Ovary (tissue), 9 donors: ENCODE results near the gene TMEM252. TPM values are rescaled to one million over a fixed set of nuclear protein-coding genes. Genes with fewer than 3 reads are reported as not detected.

Source experiments
- DNase-seq, 5 donors: peaks; one replicate each; pipeline ENCODE4 v3.0.0-alpha.2; 2019 to 2020
- H3K27ac ChIP-seq, 2 donors: fragments of 200-600 bp; one replicate each; pipeline versions ENCODE4 v1.5.1 to v1.8.0; 2019 to 2022
- H3K27me3 ChIP-seq: fragments of 200-600 bp; one replicate; pipeline ENCODE4 v1.8.0; 2022
- H3K36me3 ChIP-seq: fragments of 200-600 bp; sonication (generic); one replicate; pipeline ENCODE4 v1.5.1; 2019
- H3K4me1 ChIP-seq: one replicate; pipeline ENCODE4 v1.8.1; 2013; ENCODE audit warnings: mild to moderate bottlenecking, moderate library complexity; ENCODE audit not compliant: insufficient read depth
- H3K4me3 ChIP-seq: fragments of 200-600 bp; sonication (generic); one replicate; pipeline ENCODE4 v1.5.1; 2017
- H3K9me3 ChIP-seq, 2 donors: fragments of 200-600 bp in 1 of 2; sonication (generic) in 1 of 2; one replicate each; pipeline versions ENCODE4 v1.5.1 to v1.8.1; 2013 to 2019; ENCODE audit warnings: mild to moderate bottlenecking in 1 of 2, moderate library complexity in 1 of 2
- EP300 ChIP-seq: sonication (generic); formaldehyde crosslinking; IDR thresholded peaks from one replicate; pipeline ENCODE4 v1.6.1; 2017; ENCODE audit warnings: antibody characterized with exemption
- POLR2A ChIP-seq: fragments of 450-650 bp; IDR thresholded peaks from one replicate; pipeline ENCODE4 v1.6.1; 2017; ENCODE audit warnings: antibody characterized with exemption, mild to moderate bottlenecking, moderate library complexity
- WGBS, 3 donors: extraction: QIAGEN DNeasy Blood & Tissue Kit in 1 of 3; methylation state at CpG; one replicate each; pipeline versions ENCODE4 v1.1.5 to v1.1.7; 2013 to 2017; 5-methylcytosine and 5-hydroxymethylcytosine counted together
- intact Hi-C, 4 donors: fragments of 100-400 bp; cut with DNase I; formaldehyde crosslinking; loops; one replicate each; pipeline versions ENCODE4 v1.11.0 to v1.15.1; 2022 to 2023
- polyA plus RNA-seq, 2 donors: library from polyadenylated mRNA; stranded (reverse); fragments of 200-250 nt in 1 of 2; fragments of 350-450 nt in 1 of 2; fragmentation: Illumina TruSeq in 1 of 2; extraction: RNeasy Lipid Tissue Mini Kit (QIAGEN cat#74804) in 1 of 2; gene quantifications; one replicate each; pipeline ENCODE4 v1.2.3, GENCODE V29; 2013 to 2014
- total RNA-seq, 7 donors: library from RNA; depleted of rRNA in 2 of 7; stranded (reverse); fragments of >200 nt in 2 of 7; fragmentation: NEBNext Ultra II Directional in 3 of 7; extraction: Animal tissue kit (Norgen Biotek cat#: 25700) in 3 of 7; gene quantifications; one replicate each; pipeline versions ENCODE4 v1.1.0 to v1.2.4, GENCODE V29; 2016 to 2023
- TF ChIP-seq, protein P1 (sequence below), 3 donors: fragments of 450-650 bp in 2 of 3; fragments of 200-600 bp in 1 of 3; IDR thresholded peaks; one replicate each; pipeline versions ENCODE4 v1.5.1 to v1.8.0; 2016 to 2022; ENCODE audit warnings: antibody characterized with exemption in 3 of 3, mild to moderate bottlenecking in 1 of 3
- donor health status: DM: no; HTN: no; CAD: no; lungs with moderate emphysema.
- donor health status: DM: no; HTN: no; CAD: no.
- donor health status: Bipolar disorder and iron deficiency.
- donor health status: DM: yes; HTN: yes; CAD: no.
- donor health status: DM: no; HTN: no; CAD: no.
- donor health status: DM: yes; HTN: yes; CAD: no.

The TMEM252 gene
- total and polyA plus RNA-seq, 9 donors: 0.24 TPM; not detected in 8

DNA sequence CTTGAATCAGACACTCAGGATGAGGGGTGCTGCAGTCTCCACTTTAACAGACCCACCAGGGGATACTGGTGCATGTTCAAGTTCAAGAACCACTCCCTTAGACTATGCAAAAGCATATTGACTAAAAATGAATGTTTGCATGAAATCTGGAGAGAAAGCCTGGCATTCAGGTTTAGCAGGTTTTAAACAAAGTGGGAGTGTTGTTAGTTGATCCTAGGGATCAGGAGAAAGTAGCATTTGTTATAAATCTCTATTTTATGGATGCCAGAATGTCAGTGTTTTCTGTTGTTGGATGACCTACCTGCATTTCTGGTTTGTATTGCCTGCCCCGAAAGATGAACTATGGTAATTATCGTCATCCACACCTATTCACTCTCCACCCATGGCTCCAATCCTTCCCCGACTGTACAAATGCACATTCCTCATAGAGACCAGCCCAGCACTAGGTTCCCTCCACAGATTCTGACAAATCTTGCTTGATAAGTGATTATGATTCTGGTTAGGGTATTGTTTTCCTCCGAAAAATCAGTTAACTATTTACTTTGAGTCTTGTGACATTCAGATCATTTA is 17.2 kb downstream of the TMEM252 start:
- TF ChIP-seq POLR2A: no peak
- Histone ChIP-seq H3K4me1 (no peaks in the 10 kb centered on the region), H3K9me3 (no peaks in the 10 kb centered on the region), H3K36me3 (no peaks in the 10 kb centered on the region), H3K27me3 (no peaks in the 10 kb centered on the region), H3K4me3 (no peak overlapping the region), H3K27ac (no peak overlapping the region)
- DNase-seq: no peak
- WGBS, 3 donors: 93 to 94% (median 93%) methylated on average over 4 of the region's 4 CpGs
- intact Hi-C loops: no loop called here

DNA sequence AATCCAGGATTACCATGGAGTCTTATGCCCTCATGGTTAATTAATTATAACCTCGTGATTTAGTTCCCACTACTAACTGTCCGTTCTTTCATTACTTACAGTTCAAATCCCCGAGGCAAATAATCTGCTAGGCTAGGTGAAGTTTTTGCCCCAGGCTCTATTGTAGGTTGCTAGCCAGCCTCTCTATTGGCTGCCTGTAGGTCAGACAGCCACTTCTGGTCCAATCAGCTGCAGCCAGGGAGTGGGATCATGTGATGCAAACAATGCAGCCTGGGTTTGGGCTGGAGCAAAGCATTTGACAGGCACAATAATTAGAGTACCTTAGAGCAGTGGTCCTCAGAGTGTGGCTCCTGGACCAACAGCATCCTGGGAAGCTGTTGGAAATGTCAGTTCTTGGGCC is 17.7 kb downstream of the TMEM252 start:
- no peaks in the 10 kb centered on the region for H3K9me3 ChIP-seq
- no peak overlapping the region for H3K4me3 ChIP-seq
- intact Hi-C loops: no loop called here
- no peaks in the 10 kb centered on the region for H3K4me1 ChIP-seq
- H3K27me3 ChIP-seq: no peaks in the 10 kb centered on the region
- H3K27ac ChIP-seq: no peak overlapping the region
- no peaks in the 10 kb centered on the region for H3K36me3 ChIP-seq
- WGBS, 3 donors: 91 to 94% (median 94%) methylated on average over 3 of the region's 3 CpGs
- DNase-seq: no peak
- no peak for TF ChIP-seq POLR2A
- TF ChIP-seq, protein P1, sequence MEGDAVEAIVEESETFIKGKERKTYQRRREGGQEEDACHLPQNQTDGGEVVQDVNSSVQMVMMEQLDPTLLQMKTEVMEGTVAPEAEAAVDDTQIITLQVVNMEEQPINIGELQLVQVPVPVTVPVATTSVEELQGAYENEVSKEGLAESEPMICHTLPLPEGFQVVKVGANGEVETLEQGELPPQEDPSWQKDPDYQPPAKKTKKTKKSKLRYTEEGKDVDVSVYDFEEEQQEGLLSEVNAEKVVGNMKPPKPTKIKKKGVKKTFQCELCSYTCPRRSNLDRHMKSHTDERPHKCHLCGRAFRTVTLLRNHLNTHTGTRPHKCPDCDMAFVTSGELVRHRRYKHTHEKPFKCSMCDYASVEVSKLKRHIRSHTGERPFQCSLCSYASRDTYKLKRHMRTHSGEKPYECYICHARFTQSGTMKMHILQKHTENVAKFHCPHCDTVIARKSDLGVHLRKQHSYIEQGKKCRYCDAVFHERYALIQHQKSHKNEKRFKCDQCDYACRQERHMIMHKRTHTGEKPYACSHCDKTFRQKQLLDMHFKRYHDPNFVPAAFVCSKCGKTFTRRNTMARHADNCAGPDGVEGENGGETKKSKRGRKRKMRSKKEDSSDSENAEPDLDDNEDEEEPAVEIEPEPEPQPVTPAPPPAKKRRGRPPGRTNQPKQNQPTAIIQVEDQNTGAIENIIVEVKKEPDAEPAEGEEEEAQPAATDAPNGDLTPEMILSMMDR (IDR thresholded peaks at IDR 0.05): no peak
- TF ChIP-seq EP300: no peak

DNA sequence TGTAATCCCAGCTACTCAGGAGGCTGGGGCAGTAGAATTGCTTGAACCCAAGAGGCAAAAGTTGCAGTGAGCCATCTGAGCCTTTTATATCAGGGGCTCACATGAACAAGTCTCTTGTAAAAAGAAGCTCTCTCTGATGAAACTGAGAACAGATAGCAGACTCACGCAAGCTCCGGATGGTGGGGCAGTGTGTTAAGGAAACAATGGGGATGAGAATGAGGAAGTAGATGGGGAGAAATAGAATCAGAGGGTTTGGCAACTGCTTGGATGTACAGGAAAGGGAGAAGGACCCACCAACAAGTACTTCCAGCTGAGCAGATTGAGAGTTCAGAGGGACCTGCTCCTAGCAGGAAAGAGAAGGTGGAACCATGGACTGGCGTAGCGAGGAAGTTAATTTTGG is 18.6 kb downstream of the TMEM252 start:
- H3K4me1 ChIP-seq: no peaks in the 10 kb centered on the region
- H3K9me3 ChIP-seq: peaks cover 0 to 3% of the 10 kb centered on the region in 2 donors
- no peak overlapping the region for H3K27ac ChIP-seq
- no peaks in the 10 kb centered on the region for H3K27me3 ChIP-seq
- no peaks in the 10 kb centered on the region for H3K36me3 ChIP-seq
- TF ChIP-seq, protein P1 (IDR thresholded peaks at IDR 0.05): no peak
- TF ChIP-seq EP300: no peak
- no peak for TF ChIP-seq POLR2A
- DNase-seq: no peak
- WGBS, 3 donors: 64 to 69% (median 67%) methylated on average over 4 of the region's 4 CpGs
- intact Hi-C loops: no loop called here
- no peak overlapping the region for H3K4me3 ChIP-seq

DNA sequence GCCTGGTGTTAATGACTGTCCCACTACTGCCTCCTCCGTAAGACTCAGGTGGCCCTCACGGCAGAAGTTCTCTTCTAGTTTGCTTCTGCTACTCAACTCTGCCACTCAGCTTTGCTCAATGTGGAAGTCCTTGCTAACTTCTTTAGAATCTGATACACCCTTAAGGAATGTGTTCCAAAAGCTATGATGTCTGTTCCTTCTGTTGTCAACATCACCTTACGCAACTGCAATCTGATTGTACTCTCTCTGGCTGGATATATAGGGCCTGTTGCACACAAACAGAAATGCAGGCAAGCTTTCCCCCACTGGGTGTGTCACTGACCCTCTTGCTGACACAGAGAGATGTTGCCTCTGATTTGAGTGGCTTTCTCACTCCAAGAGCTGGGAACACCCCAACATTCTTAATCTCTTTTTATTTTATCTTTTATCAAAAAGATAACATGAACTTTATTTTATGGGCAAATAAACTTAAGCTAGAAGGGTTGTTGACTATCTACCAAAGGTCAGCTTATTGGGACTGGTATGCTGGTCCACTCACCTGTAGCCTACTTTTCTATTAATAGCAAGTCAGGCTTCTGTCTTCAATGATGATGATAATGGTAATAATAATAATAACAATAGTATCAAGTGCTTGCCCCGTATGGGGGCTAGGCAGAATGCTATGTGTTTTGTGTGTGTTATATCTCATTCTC is 25.2 kb downstream of the TMEM252 start:
- 88 to 91% (median 90%) methylated on average over 4 of the region's 4 CpGs for WGBS, 3 donors
- no peaks in the 10 kb centered on the region for H3K4me1 ChIP-seq
- no peak overlapping the region for H3K27ac ChIP-seq
- TF ChIP-seq POLR2A (no peak), EP300 (no peak)
- TF ChIP-seq, protein P1 (IDR thresholded peaks at IDR 0.05): no peak
- no peaks in the 10 kb centered on the region for H3K36me3 ChIP-seq
- DNase-seq: no peak
- intact Hi-C loops: no loop called here
- H3K4me3 ChIP-seq: no peak overlapping the region
- H3K9me3 ChIP-seq: peaks cover 0 to 3% of the 10 kb centered on the region in 2 donors
- no peaks in the 10 kb centered on the region for H3K27me3 ChIP-seq

DNA sequence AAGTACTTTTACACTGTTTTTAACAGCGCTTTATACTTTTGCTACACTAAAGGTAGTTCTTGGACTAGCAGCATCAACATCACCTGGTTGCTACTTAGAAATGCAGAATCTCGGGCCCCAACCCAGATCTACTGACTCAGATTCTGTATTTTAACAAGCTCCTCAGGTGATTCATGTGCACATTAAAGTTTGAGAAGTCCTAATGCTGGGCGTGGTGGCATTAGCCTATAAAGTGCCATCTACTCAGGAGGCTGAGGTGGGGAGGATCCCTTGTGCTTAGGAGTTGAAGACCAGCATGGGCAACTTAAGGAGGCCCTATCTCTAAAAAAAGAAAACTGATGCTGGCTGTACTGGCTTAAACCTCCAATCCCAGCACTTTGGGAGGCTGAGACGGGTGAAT is 26.7 kb downstream of the TMEM252 start:
- H3K4me1 ChIP-seq: no peaks in the 10 kb centered on the region
- intact Hi-C loops: no loop called here
- H3K4me3 ChIP-seq: no peak overlapping the region
- H3K9me3 ChIP-seq: peaks cover 0 to 3% of the 10 kb centered on the region in 2 donors
- no peak overlapping the region for H3K27ac ChIP-seq
- no peak for TF ChIP-seq EP300
- TF ChIP-seq POLR2A: no peak
- TF ChIP-seq, protein P1 (IDR thresholded peaks at IDR 0.05): no peak
- WGBS, 3 donors: 95 to 98% (median 96%) methylated on average over 4 of the region's 4 CpGs
- DNase-seq: no peak
- H3K36me3 ChIP-seq: no peaks in the 10 kb centered on the region
- H3K27me3 ChIP-seq: no peaks in the 10 kb centered on the region
